ES-I3 (cell line): ENCODE measurements around the gene TMTC2.
"Not testable (repeated sequence)": the region's sequence is repeated elsewhere in the genome, so short reads cannot be mapped to it uniquely, and the experiment has no call there.

Experiments
- H3K36me3 ChIP-seq: 2 replicates; pipeline ENCODE4 v1.6.1; 2013; ENCODE audit warnings: mild to moderate bottlenecking, low read length, control low read depth, moderate library complexity; ENCODE audit not compliant: insufficient read depth
- H3K4me1 ChIP-seq: 2 replicates; pipeline ENCODE4 v1.6.1; 2013; ENCODE audit warnings: mild to moderate bottlenecking, control low read depth, low read length; ENCODE audit not compliant: insufficient read depth
- H3K9ac ChIP-seq: 2 replicates; pipeline ENCODE4 v1.6.1; 2013; ENCODE audit warnings: low read depth, mild to moderate bottlenecking, low read length, moderate library complexity
- H3K9me3 ChIP-seq: 2 replicates; pipeline ENCODE4 v1.6.1; 2013; ENCODE audit warnings: mild to moderate bottlenecking, low read length, moderate library complexity; ENCODE audit not compliant: control insufficient read depth, insufficient read depth

TMTC2 gene

DNA sequence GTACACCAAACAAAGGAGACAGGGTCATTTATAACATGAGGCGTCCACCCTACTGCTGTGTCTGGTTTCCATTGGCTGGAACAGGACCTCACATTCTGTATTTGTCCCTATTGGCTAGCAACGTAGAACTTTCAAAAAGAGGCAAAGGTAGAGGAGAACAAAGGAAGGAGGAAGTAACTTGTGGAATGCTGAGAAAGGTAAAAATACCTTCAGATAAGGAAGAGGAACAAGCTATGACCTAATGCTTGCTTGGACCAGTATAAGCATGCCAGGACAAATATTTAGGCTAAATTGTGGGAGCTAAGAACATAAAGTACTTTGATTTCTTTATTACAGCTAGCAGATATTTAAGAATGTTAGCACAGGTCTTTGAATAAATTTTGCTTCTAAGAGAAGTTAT, 118.3 kb downstream of the TMTC2 start:
- not testable (repeated sequence) for H3K4me1 ChIP-seq, H3K9me3 ChIP-seq, H3K9ac ChIP-seq, H3K36me3 ChIP-seq

DNA sequence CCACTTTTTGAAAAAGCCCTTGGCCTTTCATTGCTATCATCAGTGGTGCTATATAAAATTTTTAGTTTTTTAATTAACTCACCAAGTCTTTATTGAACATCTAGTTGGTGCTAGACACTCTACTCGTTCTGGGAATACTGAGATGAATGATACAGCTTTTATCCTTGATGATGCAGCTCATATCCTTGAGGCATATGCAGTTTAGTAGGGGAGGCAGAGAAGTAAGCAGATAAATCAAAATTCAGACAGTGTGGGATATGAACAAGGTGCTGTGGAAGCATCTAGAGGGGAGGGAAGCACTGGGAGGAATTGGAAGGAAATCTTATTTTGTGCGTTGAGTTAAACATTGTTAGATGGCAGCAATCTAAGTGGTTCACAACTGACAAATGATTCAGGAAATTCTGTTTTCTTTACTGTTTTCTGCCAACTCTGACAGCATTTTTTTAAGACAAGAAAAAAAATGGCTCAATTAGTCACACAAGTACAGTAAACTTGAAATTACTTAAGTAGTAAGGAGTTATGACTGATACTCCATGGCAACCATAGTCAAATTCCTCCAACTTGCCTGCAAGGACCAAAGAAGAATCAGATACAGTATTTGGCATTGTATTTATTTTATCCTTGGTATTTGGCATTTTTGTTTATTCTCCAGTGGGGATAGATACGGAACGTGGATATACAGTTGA, 119.2 kb downstream of the TMTC2 start:
- Histone ChIP-seq H3K4me1 (no peaks in the 10 kb centered on the region; the same call in 1 of the 2 replicates), H3K9ac (no peak overlapping the region), H3K36me3 (no peaks in the 10 kb centered on the region), H3K9me3 (no peaks in the 10 kb centered on the region)

DNA sequence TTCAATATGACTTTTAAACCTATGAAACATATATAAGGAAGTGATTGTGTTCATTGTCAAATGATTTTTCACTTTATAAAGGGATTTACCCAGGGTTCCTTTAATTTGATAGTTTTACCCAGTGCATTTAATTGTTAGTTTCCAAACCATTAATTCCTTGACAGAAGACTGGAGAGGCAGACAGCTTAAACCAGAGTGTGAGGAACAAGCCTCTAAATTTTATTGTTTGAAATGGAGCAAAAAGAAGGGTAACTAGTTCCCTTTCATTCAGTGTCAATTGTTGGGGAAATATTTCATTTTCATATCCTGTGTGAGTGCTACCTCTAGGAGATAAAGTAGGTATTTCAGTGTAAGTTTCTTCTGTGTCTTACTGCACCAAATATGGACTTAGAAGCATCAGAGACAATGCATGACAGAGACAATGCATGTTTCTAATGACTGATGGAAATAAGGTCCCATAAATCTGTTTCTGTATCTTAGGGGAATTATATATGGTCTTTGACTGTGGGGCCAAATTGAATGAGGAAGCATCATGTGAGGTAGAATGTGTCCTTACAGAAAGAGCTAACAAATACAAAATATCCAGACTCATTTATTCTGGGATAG, 120.5 kb downstream of the TMTC2 start:
- no peaks in the 10 kb centered on the region for H3K36me3 ChIP-seq
- no peaks in the 10 kb centered on the region for H3K9me3 ChIP-seq
- no peaks in the 10 kb centered on the region; the same call in 1 of the 2 replicates for H3K4me1 ChIP-seq
- H3K9ac ChIP-seq: no peak overlapping the region

DNA sequence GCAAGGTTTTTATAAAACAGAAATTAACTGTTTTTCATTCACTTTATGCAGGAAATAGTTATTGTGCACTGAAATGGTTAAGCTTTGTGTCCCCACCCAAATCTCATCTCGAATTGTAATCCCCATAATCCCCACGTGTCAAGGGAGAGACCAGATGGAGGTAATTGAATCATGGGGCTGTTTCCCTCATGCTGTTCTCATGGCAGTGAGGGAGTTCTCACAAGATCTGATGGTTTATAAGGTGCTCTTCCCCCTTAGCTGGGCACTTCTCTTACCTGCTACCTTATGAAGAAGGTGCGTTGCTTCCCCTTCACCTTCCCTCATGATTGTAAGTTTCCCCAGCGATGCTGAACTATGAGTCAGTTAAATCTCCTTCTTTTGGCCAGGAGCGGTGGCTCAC, 123.9 kb downstream of the TMTC2 start:
- Histone ChIP-seq H3K36me3 (no peaks in the 10 kb centered on the region), H3K4me1 (peaks cover 5% of the 10 kb centered on the region; the same call in 1 of the 2 replicates), H3K9ac (no peak overlapping the region), H3K9me3 (no peaks in the 10 kb centered on the region)

DNA sequence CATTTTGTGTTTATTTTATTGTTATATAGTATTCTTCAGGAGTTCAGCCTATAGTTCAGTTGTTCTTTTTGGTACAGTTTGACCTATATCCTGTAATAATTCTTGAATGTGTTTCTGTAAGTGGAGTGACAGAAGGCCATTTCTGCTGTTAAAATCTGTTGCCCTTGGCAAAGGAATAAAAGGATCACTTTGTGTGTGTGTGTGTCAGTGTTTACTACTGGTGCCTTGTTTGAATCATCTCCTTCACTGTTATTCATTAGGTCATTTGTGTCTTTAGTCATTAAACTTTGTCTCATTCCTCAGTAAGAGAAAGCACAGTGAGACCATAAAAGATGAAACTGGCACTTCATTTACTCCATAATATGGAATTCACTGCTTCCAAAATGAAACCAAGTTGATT, 130.7 kb downstream of the TMTC2 start:
- Histone ChIP-seq H3K9me3 (no peaks in the 10 kb centered on the region), H3K36me3 (no peaks in the 10 kb centered on the region), H3K9ac (no peak overlapping the region), H3K4me1 (peaks cover 5% of the 10 kb centered on the region; the same call in 1 of the 2 replicates)

DNA sequence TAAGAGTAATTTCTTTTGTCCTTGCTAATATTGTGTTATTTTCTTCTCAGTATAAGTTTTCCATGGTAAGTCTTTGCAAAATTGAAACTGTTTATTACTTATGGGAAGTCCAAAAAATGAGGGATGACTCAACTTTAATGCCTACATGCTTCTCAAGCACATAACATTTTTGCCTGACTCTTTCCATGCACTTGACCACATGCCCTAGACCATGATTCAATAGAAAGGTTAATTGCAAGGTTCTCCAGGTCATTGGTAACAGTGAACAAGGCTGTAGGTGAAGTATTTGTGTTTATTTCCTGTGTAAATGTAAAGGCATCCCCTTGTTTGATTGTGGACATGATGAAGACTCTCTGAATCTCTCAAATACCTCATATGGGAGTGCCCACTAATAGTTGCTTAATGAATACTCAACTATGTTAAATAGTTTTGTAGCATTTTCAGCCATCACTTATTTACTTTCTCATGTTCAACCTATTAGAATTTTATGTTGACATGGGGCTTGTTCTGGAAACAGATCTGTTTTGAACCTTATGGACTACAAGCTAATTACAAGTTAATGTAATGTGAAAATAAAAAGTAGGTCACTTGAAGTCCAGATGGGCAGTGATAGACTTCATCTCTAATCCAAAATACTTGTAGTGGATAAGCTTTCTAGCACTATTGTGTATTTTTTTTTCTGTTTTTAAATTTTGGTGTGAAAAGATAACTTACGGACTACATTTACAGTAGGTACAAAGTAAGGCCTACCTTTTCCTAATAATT, 131.7 kb downstream of the TMTC2 start:
- Histone ChIP-seq H3K36me3 (no peaks in the 10 kb centered on the region), H3K4me1 (peaks cover 5% of the 10 kb centered on the region; the same call in 1 of the 2 replicates), H3K9me3 (peaks cover 2% of the 10 kb centered on the region; the same call in 1 of the 2 replicates), H3K9ac (no peak overlapping the region)

DNA sequence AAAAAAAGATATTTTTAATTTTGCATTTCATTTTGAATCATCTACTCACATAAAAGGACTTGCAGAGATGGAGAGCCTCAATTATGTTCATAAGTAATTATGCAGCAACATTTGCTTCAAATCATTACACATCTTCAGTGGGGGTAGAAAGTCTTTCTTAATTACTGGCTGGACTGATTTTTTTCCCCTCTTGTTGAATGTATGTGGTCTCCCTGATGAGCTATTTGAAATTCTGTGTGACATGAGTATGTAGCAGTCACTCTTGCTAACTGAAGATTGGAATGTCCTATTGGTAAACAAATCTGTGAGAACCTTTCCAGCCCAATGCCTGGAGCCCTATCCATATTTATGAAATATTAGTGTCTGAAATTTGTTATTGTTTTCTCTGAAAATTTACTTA, 139.8 kb downstream of the TMTC2 start:
- no peaks in the 10 kb centered on the region for H3K36me3 ChIP-seq
- H3K4me1 ChIP-seq: no peaks in the 10 kb centered on the region
- peaks cover 2% of the 10 kb centered on the region; the same call in 1 of the 2 replicates for H3K9me3 ChIP-seq
- no peak overlapping the region for H3K9ac ChIP-seq

DNA sequence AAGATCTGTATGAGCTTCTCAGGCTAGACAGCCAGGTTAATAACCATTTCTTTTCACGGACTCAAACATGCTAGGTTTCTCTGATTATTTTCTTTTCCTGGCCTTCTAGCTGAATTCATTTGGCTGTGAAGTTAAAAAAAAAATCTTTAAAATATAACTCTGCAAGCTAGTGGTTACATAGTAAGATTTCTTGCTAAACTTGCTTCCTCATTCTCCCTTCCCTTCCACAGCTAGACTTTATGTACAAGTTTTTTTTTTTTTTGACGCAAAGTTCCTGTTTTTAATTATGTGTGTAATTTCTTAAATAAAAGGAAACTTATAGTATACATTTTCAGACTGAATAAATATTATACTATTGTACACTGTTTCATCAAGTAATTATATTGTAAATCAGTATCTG, 145.4 kb downstream of the TMTC2 start:
- no peaks in the 10 kb centered on the region for H3K4me1 ChIP-seq
- H3K9ac ChIP-seq: no peak overlapping the region
- no peaks in the 10 kb centered on the region for H3K36me3 ChIP-seq
- no peaks in the 10 kb centered on the region for H3K9me3 ChIP-seq

DNA sequence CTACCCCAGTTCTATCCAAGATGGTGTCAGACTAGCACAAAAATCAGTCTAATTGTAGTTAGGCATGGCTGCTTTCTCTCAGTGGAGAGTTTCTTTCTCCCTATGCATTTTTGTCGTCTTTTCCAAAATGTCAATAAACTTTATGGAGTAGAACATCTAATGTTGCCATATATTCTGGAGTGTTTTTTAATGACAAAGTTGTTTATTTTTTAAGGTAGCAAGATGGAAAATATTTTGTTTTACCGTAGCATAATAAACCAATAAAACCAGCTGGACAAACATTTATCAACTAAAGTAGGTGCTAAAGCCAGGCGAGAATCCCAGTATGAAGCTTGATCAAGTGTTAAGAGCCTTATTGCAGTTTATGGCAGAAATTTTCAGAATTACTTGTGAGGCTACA, 146.3 kb downstream of the TMTC2 start:
- H3K36me3 ChIP-seq: no peaks in the 10 kb centered on the region
- H3K4me1 ChIP-seq: no peaks in the 10 kb centered on the region; the same call in 1 of the 2 replicates
- no peak overlapping the region for H3K9ac ChIP-seq
- H3K9me3 ChIP-seq: no peaks in the 10 kb centered on the region

DNA sequence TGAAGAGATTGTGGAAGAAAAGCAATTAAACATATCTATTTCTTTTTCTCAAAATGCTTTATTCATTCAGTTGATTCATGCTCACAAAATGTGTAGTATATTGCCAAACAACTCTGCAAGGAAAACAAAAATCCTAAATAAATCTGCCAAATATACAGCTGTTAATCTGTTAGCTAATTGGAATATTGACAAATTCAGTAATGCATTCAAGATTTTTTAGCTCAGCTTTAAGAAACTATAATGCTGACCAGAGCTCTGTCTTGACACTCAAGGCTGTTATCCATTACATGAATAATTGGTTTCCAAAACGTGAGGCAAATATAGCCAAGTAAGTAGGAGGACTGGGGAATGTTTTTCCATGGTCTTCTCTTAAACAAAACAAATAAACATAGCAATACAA, 146.8 kb downstream of the TMTC2 start:
- no peaks in the 10 kb centered on the region for H3K36me3 ChIP-seq
- peaks cover 4% of the 10 kb centered on the region; the same call in 1 of the 2 replicates for H3K4me1 ChIP-seq

DNA sequence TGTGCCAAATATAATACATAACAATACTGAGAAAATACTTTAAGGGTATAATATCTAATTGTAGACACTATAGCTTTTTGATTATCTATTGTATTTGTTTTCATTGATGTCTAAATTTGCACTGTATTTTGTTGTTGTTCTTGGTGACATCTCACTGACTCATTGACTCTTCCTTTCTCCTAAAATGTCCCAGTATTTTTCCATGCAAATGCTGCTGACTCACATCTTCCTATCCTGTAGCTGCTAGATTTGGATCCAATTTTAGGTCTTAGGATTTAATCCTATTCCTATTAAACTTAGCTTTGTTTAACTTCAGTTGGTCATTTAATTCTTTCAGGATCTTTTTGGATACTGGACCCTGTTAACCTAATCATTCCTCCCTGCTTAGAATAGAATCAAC, 148.5 kb downstream of the TMTC2 start:
- Histone ChIP-seq H3K9me3 (no peaks in the 10 kb centered on the region), H3K4me1 (peaks cover 4% of the 10 kb centered on the region; the same call in 1 of the 2 replicates), H3K9ac (no peak overlapping the region), H3K36me3 (no peaks in the 10 kb centered on the region)

More for the DNA sequence above, 146.8 kb downstream of the TMTC2 start:
- H3K9me3 ChIP-seq: no peaks in the 10 kb centered on the region
- no peak overlapping the region for H3K9ac ChIP-seq

DNA sequence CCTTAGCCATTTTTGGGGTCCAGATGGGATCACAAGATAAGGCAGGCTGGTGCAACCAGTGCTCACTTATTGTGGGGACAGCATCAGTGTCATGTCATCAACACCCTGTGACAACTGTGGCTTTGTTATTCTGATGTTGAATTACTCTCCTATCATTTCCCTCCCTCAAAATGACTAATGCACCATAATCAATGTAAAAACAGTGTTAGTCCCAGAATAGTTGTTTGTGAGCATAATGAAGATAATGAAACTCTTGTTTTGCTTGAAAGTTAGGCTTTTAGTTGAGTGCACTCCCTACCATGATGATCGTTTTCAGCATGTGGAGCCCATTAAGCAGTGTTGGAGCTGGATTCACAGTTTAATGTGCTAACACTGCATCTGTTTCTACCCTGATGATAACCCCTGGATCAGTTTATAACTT, 151.4 kb downstream of the TMTC2 start:
- Histone ChIP-seq H3K36me3 (no peaks in the 10 kb centered on the region), H3K9ac (no peak overlapping the region), H3K4me1 (peaks cover 4% of the 10 kb centered on the region; the same call in 1 of the 2 replicates), H3K9me3 (no peaks in the 10 kb centered on the region)

DNA sequence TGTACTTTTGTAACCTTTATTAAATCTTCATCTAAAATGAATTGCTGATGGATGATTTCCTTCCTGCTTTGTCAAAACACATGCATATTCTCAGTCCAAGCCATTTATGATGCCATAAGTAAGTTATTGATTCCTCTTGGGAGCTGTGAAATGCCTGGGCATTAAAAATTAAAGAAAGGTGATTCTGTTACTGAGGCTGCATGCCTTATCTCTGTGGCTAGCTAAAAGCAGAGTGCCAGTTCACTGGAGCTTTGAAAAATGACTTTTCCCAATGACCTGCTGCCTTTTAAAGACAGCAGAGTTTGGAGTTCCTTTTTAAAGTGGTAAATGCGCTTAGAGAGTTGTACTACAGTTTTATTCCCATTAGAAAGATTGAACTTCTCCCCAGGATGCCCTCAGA, 152.1 kb downstream of the TMTC2 start:
- Histone ChIP-seq H3K9me3 (no peaks in the 10 kb centered on the region), H3K9ac (no peak overlapping the region), H3K4me1 (peaks cover 4% of the 10 kb centered on the region; the same call in 1 of the 2 replicates), H3K36me3 (no peaks in the 10 kb centered on the region)

DNA sequence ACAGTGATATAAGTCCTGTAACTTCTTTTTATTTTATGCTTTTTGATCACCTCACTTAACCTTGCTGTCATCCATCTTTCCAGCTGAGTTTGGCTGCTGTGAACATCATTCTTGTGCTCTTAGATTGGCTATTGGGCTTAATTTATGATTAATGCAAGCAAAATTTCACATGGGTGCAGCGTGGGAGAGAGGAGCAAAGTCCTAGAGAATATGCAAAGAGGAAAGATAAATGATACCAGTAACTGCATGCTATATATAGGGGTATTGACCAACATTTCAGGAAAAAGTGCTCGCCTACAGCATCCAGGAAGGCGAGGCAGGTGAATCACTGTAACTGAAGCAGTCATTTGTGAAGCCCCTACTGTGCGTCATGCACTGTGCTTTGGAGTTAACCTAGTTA, 153.1 kb downstream of the TMTC2 start:
- H3K4me1 ChIP-seq: peaks cover 4% of the 10 kb centered on the region; the same call in 1 of the 2 replicates
- H3K9me3 ChIP-seq: no peaks in the 10 kb centered on the region
- no peak overlapping the region for H3K9ac ChIP-seq
- no peaks in the 10 kb centered on the region for H3K36me3 ChIP-seq
